ENCODE measurements around the gene TGFBR1. TPM values are rescaled to one million over a fixed set of nuclear protein-coding genes. Genes with fewer than 3 reads are reported as not detected.
A peak's percentile ranks its signal among the peaks of the same experiment; 100 is the strongest.

Gene TGFBR1
- polyA plus RNA-seq, 1 of the 3 experiments (the other 2 are of a cell fraction), result 15.3 TPM

GRCh38 chr9:99134893-99135341 is 30.0 kb downstream of the TGFBR1 start:
- no peak for DNase-seq

More at GRCh38 chr9:99134893-99135341, 30.0 kb downstream of the TGFBR1 start:
- H4K20me1 ChIP-seq (ENCODE audit: insufficient read depth), result peaks cover 5% of the 10 kb centered on the region; the same call in 1 of the 2 replicates
- no peaks in the 10 kb centered on the region for H3K27me3 ChIP-seq (ENCODE audit: insufficient read depth)
- peaks cover 44% of the 10 kb centered on the region for H3K79me2 ChIP-seq (ENCODE audit: insufficient read depth)
- peak overlapping the region; percentile 19; the same call in 1 of the 2 replicates for H3K4me2 ChIP-seq
- peak overlapping the region in 1 of 2 experiments; percentile 48; a peak in 2 of 4 replicates for H3K27ac ChIP-seq (ENCODE audit: low read depth in 2 of 2, low read length in 1 of 2)
- no peaks in the 10 kb centered on the region for H3K9me2 ChIP-seq
- no peak overlapping the region for H3K9ac ChIP-seq
- TF ChIP-seq EP300 (IDR thresholded peaks at IDR 0.05; ENCODE audit: borderline replicate concordance in 1 of 2, low read depth in 1 of 2, low read length in 1 of 2), result 0 out of 4 replicates have a peak, but pooled peaks of 1 of the 2 experiments have one; percentile 9
- TF ChIP-seq RFX5 (IDR thresholded peaks at IDR 0.05; ENCODE audit: low read length), result no peak
- TF ChIP-seq CTCF (IDR thresholded peaks at IDR 0.05), result peak; percentile 15; the same call in 1 of the 2 replicates
- no peak for TF ChIP-seq REST (IDR thresholded peaks at IDR 0.05; ENCODE audit: low read depth, low read length)
- TF ChIP-seq IRF3 (IDR thresholded peaks at IDR 0.05; ENCODE audit: low read depth, low read length), result no peak
- TF ChIP-seq, protein P1, sequence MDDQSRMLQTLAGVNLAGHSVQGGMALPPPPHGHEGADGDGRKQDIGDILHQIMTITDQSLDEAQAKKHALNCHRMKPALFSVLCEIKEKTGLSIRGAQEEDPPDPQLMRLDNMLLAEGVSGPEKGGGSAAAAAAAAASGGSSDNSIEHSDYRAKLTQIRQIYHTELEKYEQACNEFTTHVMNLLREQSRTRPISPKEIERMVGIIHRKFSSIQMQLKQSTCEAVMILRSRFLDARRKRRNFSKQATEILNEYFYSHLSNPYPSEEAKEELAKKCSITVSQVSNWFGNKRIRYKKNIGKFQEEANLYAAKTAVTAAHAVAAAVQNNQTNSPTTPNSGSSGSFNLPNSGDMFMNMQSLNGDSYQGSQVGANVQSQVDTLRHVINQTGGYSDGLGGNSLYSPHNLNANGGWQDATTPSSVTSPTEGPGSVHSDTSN (IDR thresholded peaks at IDR 0.05), result peak; percentile 68
- no peak for TF ChIP-seq FOXM1 (IDR thresholded peaks at IDR 0.05; ENCODE audit: low read depth)
- 0 out of 2 replicates have a peak, but pooled peaks have one; percentile 10 for TF ChIP-seq NFIC (IDR thresholded peaks at IDR 0.05; ENCODE audit: borderline replicate concordance)
- peak; percentile 31; the same call in 1 of the 2 replicates for TF ChIP-seq TCF12 (IDR thresholded peaks at IDR 0.05)
- H3K4me1 ChIP-seq (ENCODE audit: control insufficient read depth in 1 of 2, insufficient read depth in 2 of 2, low read depth in 1 of 2, low read length in 1 of 2), result peaks cover 0 to 6% of the 10 kb centered on the region in 2 experiments; a peak in 3 of 4 replicates
- peaks cover 9 to 36% of the 10 kb centered on the region in 2 experiments for H3K36me3 ChIP-seq (replicated peaks in 1 of 2; ENCODE audit: control insufficient read depth in 1 of 2, insufficient read depth in 2 of 2, low read length in 1 of 2)
- H3K9me3 ChIP-seq, result no peaks in the 10 kb centered on the region
- CTCF ChIA-PET, result interaction anchor here (1.0 to 8.7 kb wide), 3 partner anchors 28 to 137 kb away, joined by 5 to 131 read pairs (median 6); no protein-coding TSS in a partner anchor
- H2AFZ ChIP-seq (ENCODE audit: low read depth), result no peak overlapping the region
- H3F3A ChIP-seq (replicated peaks; ENCODE audit: insufficient read depth), result peaks cover 12% of the 10 kb centered on the region
- POLR2A ChIA-PET, result no interaction called here
- no peak overlapping the region for H3K4me3 ChIP-seq (ENCODE audit: low read depth in 2 of 2, low read length in 1 of 2)
